Kidney (tissue), 14 donors: ENCODE data around the gene SUDS3. TPM values are rescaled to one million over a fixed set of nuclear protein-coding genes. Genes with fewer than 3 reads are reported as not detected.

Experiments used
- DNase-seq, 5 donors: peaks; one replicate each; pipeline ENCODE4 v3.0.0-alpha.2; 2013 to 2020
- FAIRE-seq: peaks from 2 replicates; lab custom pipeline; 2012; peaks lifted over from hg19 to GRCh38; lab: Jason Lieb, UNC
- H3K27ac ChIP-seq, 2 donors: one replicate each; pipeline ENCODE4 v1.7.0; 2013; ENCODE audit warnings: low read depth in 2 of 2, low read length in 2 of 2, inconsistent platforms in 1 of 2
- H3K27me3 ChIP-seq: one replicate; pipeline ENCODE4 v1.7.1; 2013; ENCODE audit warnings: low read length, inconsistent platforms; ENCODE audit not compliant: control insufficient read depth, insufficient read depth
- H3K36me3 ChIP-seq, 3 donors: one replicate each; pipeline versions ENCODE4 v1.7.0 to v1.7.1; 2013; ENCODE audit warnings: low read length in 3 of 3, control low read depth in 1 of 3, inconsistent platforms in 1 of 3; ENCODE audit not compliant: insufficient read depth in 3 of 3, control insufficient read depth in 2 of 3
- H3K4me1 ChIP-seq, 3 donors: one replicate each; pipeline versions ENCODE4 v1.7.0 to v1.7.1; 2013; ENCODE audit warnings: low read length in 3 of 3, inconsistent platforms in 1 of 3, low read depth in 1 of 3; ENCODE audit not compliant: control insufficient read depth in 2 of 3, insufficient read depth in 2 of 3
- H3K4me3 ChIP-seq, 3 donors: one replicate each; pipeline versions ENCODE4 v1.7.0 to v1.8.1; 2013; ENCODE audit warnings: low read length in 3 of 3, control low read depth in 1 of 3, inconsistent platforms in 1 of 3
- H3K9ac ChIP-seq, 3 donors: one replicate each; pipeline versions ENCODE4 v1.7.0 to v1.7.1; 2013; ENCODE audit warnings: low read length in 3 of 3, control low read depth in 1 of 3, inconsistent platforms in 1 of 3
- H3K9me3 ChIP-seq, 3 donors: one replicate each; pipeline versions ENCODE4 v1.7.0 to v1.7.1; 2013; ENCODE audit warnings: low read length in 3 of 3, control low read depth in 1 of 3, inconsistent platforms in 1 of 3; ENCODE audit not compliant: control insufficient read depth in 2 of 3, insufficient read depth in 1 of 3
- intact Hi-C: fragments of 100-400 bp; cut with DNase I; formaldehyde crosslinking; loops from one replicate; pipeline ENCODE4 v1.11.1; 2022
- polyA plus RNA-seq: library from polyadenylated mRNA; stranded (reverse); fragments of 350-450 nt; fragmentation: Illumina TruSeq; extraction: RNeasy Lipid Tissue Mini Kit (QIAGEN cat#74804); gene quantifications from one replicate; pipeline ENCODE4 v1.2.3, GENCODE V29; 2014; ENCODE audit warnings: low read depth, low replicate concordance; ENCODE audit not compliant: insufficient read depth
- total RNA-seq: library from RNA; stranded (reverse); fragmentation: NEBNext Ultra II Directional; extraction: Animal tissue kit (Norgen Biotek cat#: 25700); gene quantifications from one replicate; pipeline ENCODE4 v1.2.1, GENCODE V29; 2021
- TF ChIP-seq, protein P1 (sequence below): IDR thresholded peaks from 3 replicates; pipeline ENCODE4 v1.5.1; 2012; ENCODE audit warnings: mild to moderate bottlenecking, moderate library complexity, borderline replicate concordance; ENCODE audit not compliant: insufficient read depth; ENCODE audit errors: extremely low read depth
- donor health status: control.
- donor health status: control.
- donor health status: control.
- donor health status: control.
- donor health status: control.
- donor health status: DM: yes; HTN: yes; CAD: no.
- donor health status: Normal renal cell carcinoma (clear cell type).

Gene SUDS3
- total and polyA plus RNA-seq, 2 donors from 2014 or later, result 14.9 to 29.0 TPM

DNA sequence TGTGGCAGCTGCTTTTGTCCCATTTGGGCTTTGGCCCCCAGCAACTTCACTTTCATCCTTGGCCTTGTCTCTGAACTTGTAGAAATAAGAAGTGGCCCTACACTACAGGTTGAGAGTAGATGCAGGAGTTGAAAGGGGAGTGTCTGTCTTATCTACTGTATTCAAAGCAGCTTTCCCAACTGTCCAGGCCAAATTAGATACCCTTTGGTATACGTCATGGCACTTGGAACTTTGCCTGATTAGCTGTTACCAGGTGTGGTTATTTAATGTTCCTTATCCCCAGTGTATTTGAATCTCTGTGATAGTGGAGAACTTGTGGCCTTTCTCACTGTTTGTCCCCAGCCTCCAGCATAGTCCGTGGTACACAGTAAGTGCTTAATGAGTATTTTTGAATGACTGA is 33.5 kb downstream of the SUDS3 start:
- TF ChIP-seq, protein P1, sequence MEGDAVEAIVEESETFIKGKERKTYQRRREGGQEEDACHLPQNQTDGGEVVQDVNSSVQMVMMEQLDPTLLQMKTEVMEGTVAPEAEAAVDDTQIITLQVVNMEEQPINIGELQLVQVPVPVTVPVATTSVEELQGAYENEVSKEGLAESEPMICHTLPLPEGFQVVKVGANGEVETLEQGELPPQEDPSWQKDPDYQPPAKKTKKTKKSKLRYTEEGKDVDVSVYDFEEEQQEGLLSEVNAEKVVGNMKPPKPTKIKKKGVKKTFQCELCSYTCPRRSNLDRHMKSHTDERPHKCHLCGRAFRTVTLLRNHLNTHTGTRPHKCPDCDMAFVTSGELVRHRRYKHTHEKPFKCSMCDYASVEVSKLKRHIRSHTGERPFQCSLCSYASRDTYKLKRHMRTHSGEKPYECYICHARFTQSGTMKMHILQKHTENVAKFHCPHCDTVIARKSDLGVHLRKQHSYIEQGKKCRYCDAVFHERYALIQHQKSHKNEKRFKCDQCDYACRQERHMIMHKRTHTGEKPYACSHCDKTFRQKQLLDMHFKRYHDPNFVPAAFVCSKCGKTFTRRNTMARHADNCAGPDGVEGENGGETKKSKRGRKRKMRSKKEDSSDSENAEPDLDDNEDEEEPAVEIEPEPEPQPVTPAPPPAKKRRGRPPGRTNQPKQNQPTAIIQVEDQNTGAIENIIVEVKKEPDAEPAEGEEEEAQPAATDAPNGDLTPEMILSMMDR, result no peak
- peaks cover 7 to 47% (median 29%) of the 10 kb centered on the region in 3 donors for H3K36me3 ChIP-seq
- DNase-seq (no peak), FAIRE-seq (no peak)
- H3K27ac ChIP-seq, result no peak overlapping the region
- H3K9ac ChIP-seq, result no peak overlapping the region
- H3K27me3 ChIP-seq, result no peaks in the 10 kb centered on the region
- intact Hi-C loops, result no loop called here
- no peaks in the 10 kb centered on the region for H3K4me1 ChIP-seq
- H3K4me3 ChIP-seq, result no peak overlapping the region
- H3K9me3 ChIP-seq, result no peaks in the 10 kb centered on the region

DNA sequence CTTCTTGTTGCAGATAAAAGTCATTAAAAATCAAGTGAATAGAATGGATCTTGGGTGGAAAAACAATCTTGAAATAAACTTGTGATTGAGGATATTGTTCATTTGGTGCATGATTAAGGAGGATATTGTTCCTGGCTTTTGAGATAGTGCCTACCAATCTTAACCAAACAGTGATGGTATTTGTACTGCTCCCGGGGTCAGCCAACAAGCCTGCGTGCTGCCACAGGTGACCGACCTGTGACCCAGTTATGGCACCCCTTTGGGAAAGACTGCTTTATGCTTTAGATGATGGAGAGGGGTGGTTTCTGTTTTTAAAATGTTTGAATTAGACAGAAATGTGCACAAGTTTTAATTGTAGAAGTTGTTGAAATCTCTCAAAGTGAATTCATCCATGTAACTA is 41.6 kb downstream of the SUDS3 start:
- no peaks in the 10 kb centered on the region for H3K4me1 ChIP-seq
- H3K27ac ChIP-seq, result no peak overlapping the region
- intact Hi-C loops, result no loop called here
- H3K36me3 ChIP-seq, result peaks cover 7 to 24% (median 22%) of the 10 kb centered on the region in 3 donors
- FAIRE-seq, result no peak
- no peaks in the 10 kb centered on the region for H3K9me3 ChIP-seq
- TF ChIP-seq, protein P1, result no peak
- no peak overlapping the region for H3K9ac ChIP-seq
- no peaks in the 10 kb centered on the region for H3K27me3 ChIP-seq
- DNase-seq, result no peak
- H3K4me3 ChIP-seq, result no peak overlapping the region

DNA sequence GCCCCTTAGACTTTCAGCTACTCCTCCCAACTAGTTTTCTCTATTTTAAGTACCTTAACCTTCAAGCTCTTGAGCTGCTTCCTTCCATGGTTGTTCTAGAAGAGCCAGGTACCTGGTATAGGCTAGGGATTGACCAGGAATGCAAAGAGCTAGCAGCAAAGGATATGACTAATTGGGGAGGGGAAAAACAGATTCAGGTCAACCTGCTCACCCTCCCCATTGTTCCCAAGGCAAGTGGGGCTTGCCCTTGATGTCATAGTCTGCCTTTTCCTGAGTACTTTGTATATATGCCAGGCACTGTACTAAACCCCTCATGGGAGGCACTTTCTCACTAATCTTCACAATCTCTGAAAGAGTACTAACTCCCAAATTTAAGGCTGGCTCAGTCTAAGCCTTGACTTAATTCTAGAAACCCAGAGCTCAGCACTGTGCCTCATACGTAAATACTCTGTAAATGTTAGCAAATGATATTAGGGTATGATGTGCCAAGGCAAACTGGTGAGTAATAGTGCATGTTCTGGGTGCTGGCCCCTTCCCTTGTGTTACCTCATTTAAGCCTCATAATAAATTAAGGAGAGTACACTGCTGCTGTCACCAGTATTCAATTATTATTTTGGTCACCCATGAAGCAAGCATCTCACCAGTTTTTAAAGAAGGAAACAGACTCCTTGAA is 42.2 kb downstream of the SUDS3 start:
- Histone ChIP-seq H3K27ac (no peak overlapping the region), H3K4me3 (no peak overlapping the region), H3K36me3 (peaks cover 7 to 23% (median 18%) of the 10 kb centered on the region in 3 donors), H3K9me3 (no peaks in the 10 kb centered on the region), H3K27me3 (no peaks in the 10 kb centered on the region), H3K4me1 (no peaks in the 10 kb centered on the region), H3K9ac (no peak overlapping the region)
- TF ChIP-seq, protein P1, result no peak
- intact Hi-C loops, result no loop called here
- DNase-seq (no peak), FAIRE-seq (no peak)
